ENCODE measurements around the gene FBXW7. TPM values are rescaled to one million over a fixed set of nuclear protein-coding genes. Genes with fewer than 3 reads are reported as not detected.
A peak's percentile ranks its signal among the peaks of the same experiment; 100 is the strongest.

Gene FBXW7
- total and polyA plus RNA-seq, 2 of the 13 experiments (the other 11 are each of a cell fraction or from before 2014, with no cell fraction given) = 5.0 to 40.9 TPM

- TF ChIP-seq ZNF337 (CRISPR knock-in tag; IDR thresholded peaks at IDR 0.05; ENCODE audit: borderline replicate concordance, low read depth) = no peak
- no peak for TF ChIP-seq ZNF343 (CRISPR knock-in tag; IDR thresholded peaks at IDR 0.05)
- no peak for TF ChIP-seq SP5 (CRISPR knock-in tag; IDR thresholded peaks at IDR 0.05; ENCODE audit: borderline replicate concordance, low read depth)
- TF ChIP-seq REPIN1 (CRISPR knock-in tag; IDR thresholded peaks at IDR 0.05; ENCODE audit: borderline replicate concordance, low read depth) = no peak
- TF ChIP-seq ZNF619 (CRISPR knock-in tag; IDR thresholded peaks at IDR 0.05) = no peak
- TF ChIP-seq, protein P1, sequence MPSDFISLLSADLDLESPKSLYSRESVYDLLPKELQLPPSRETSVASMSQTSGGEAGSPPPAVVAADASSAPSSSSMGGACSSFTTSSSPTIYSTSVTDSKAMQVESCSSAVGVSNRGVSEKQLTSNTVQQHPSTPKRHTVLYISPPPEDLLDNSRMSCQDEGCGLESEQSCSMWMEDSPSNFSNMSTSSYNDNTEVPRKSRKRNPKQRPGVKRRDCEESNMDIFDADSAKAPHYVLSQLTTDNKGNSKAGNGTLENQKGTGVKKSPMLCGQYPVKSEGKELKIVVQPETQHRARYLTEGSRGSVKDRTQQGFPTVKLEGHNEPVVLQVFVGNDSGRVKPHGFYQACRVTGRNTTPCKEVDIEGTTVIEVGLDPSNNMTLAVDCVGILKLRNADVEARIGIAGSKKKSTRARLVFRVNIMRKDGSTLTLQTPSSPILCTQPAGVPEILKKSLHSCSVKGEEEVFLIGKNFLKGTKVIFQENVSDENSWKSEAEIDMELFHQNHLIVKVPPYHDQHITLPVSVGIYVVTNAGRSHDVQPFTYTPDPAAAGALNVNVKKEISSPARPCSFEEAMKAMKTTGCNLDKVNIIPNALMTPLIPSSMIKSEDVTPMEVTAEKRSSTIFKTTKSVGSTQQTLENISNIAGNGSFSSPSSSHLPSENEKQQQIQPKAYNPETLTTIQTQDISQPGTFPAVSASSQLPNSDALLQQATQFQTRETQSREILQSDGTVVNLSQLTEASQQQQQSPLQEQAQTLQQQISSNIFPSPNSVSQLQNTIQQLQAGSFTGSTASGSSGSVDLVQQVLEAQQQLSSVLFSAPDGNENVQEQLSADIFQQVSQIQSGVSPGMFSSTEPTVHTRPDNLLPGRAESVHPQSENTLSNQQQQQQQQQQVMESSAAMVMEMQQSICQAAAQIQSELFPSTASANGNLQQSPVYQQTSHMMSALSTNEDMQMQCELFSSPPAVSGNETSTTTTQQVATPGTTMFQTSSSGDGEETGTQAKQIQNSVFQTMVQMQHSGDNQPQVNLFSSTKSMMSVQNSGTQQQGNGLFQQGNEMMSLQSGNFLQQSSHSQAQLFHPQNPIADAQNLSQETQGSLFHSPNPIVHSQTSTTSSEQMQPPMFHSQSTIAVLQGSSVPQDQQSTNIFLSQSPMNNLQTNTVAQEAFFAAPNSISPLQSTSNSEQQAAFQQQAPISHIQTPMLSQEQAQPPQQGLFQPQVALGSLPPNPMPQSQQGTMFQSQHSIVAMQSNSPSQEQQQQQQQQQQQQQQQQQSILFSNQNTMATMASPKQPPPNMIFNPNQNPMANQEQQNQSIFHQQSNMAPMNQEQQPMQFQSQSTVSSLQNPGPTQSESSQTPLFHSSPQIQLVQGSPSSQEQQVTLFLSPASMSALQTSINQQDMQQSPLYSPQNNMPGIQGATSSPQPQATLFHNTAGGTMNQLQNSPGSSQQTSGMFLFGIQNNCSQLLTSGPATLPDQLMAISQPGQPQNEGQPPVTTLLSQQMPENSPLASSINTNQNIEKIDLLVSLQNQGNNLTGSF (CRISPR knock-in tag; IDR thresholded peaks at IDR 0.05) = no peak
- no peak for TF ChIP-seq SNAI1 (CRISPR knock-in tag; IDR thresholded peaks at IDR 0.05; ENCODE audit: borderline replicate concordance)
- TF ChIP-seq HOMEZ (CRISPR knock-in tag; IDR thresholded peaks at IDR 0.05; ENCODE audit: low read depth) = peak; percentile 78; the same call in 1 of the 2 replicates
- TF ChIP-seq PCBP2 (optimal IDR thresholded peaks at IDR 0.05; ENCODE audit: low read depth, low read length, poor library complexity, severe bottlenecking) = no peak
- no peak for TF ChIP-seq FOXK1 (CRISPR knock-in tag; IDR thresholded peaks at IDR 0.05; ENCODE audit: borderline replicate concordance, low read depth)
- TF ChIP-seq MTA1 (CRISPR knock-in tag; IDR thresholded peaks at IDR 0.05; ENCODE audit: borderline replicate concordance) = no peak
- TF ChIP-seq CREM (IDR thresholded peaks at IDR 0.05) = no peak
- TF ChIP-seq CREM (CRISPR knock-in tag; IDR thresholded peaks at IDR 0.05) = no peak
- TF ChIP-seq WIZ (CRISPR knock-in tag; IDR thresholded peaks at IDR 0.05) = no peak
- TF ChIP-seq CREBL2 (CRISPR knock-in tag; IDR thresholded peaks at IDR 0.05; ENCODE audit: borderline replicate concordance) = no peak
- TF ChIP-seq MYNN (CRISPR knock-in tag; IDR thresholded peaks at IDR 0.05; ENCODE audit: low read depth) = no peak
- TF ChIP-seq CEBPG (CRISPR knock-in tag; IDR thresholded peaks at IDR 0.05) = no peak
- no peak for TF ChIP-seq MED13 (CRISPR knock-in tag; IDR thresholded peaks at IDR 0.05)
- TF ChIP-seq, protein P2, sequence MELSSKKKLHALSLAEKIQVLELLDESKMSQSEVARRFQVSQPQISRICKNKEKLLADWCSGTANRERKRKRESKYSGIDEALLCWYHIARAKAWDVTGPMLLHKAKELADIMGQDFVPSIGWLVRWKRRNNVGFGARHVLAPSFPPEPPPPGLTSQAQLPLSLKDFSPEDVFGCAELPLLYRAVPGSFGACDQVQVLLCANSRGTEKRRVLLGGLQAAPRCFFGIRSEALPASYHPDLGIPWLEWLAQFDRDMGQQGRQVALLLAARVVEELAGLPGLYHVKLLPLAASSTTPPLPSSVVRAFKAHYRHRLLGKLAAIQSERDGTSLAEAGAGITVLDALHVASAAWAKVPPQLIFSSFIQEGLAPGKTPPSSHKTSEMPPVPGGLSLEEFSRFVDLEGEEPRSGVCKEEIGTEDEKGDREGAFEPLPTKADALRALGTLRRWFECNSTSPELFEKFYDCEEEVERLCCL (CRISPR knock-in tag; IDR thresholded peaks at IDR 0.05; ENCODE audit: borderline replicate concordance) = no peak
- TF ChIP-seq ZNF160 (CRISPR knock-in tag; IDR thresholded peaks at IDR 0.05) = no peak
- TF ChIP-seq POGZ (CRISPR knock-in tag; IDR thresholded peaks at IDR 0.05) = 0 out of 2 replicates have a peak, but pooled peaks have one; percentile 28
- TF ChIP-seq SP1 (IDR thresholded peaks at IDR 0.05) = no peak
- no peak for TF ChIP-seq SP1 (CRISPR knock-in tag; IDR thresholded peaks at IDR 0.05)
- TF ChIP-seq SIX1 (CRISPR knock-in tag; IDR thresholded peaks at IDR 0.05; ENCODE audit: borderline replicate concordance) = peak; percentile 93; the same call in 1 of the 2 replicates
- TF ChIP-seq ELF4 (CRISPR knock-in tag; IDR thresholded peaks at IDR 0.05; ENCODE audit: borderline replicate concordance) = no peak
Measured at GRCh38 chr4:152352622-152353116, 183.2 kb downstream of the FBXW7 start (continued).

All from HepG2 (cell line).